Stimulated activated CD8-positive, alpha-beta memory T cell treated with anti-CD3 and anti-CD28 coated beads, Interleukin-2, amount 100 ng/mL, for 48 hours (primary cell): ENCODE measurements around the gene CENPP.

Source experiments
- DNase-seq, 2 donors: peaks; one replicate each; pipeline ENCODE4 v3.0.0-alpha.2; 2020; ENCODE audit warnings: low read depth in 2 of 2

CENPP gene

DNA sequence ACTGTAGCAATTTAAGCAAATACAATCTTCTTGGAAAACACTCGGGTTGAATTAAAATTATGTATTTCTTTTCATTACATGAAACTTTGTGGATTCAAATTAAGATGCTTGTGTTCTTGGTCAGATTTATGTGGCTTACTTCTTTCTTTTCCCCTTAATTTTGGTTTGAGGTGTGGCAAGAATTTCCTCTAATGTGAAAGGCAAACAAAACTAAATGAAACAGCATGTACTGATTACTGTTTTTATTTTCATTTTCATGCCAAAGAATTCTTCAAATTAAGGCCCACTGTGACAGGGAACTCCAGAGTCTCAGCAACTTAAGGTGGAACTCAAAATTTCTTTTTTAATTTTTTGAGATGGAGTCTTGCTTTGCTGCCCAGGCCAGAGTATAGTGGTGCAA, 98.6 kb downstream of the CENPP start, which contains the start of gene OMD:
Gene OMD (minus strand): TSS at position 132 of the 400 bp plus-strand sequence. CDS start 6,913 bp downstream, outside the sequence.
- no peak for DNase-seq

DNA sequence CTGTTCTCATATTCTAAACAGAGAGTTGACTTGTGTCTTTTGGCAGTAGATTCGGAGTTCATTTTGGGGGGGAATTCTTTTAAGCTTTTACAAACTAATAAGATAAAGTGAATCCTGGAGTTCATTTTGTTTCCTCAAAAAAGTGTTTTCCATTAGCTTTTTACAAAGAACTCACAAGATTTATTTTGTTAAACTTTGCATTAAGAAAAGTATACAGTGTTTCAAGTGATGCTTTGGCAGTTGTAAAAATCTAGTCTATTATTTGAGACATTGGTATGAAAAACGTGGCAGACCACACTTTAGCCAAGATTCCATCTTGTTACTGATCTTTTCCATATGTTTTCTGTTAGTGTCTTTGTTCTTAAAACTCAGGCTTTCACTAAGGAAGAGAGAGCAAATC, 99.7 kb downstream of the CENPP start:
- no peak for DNase-seq

DNA sequence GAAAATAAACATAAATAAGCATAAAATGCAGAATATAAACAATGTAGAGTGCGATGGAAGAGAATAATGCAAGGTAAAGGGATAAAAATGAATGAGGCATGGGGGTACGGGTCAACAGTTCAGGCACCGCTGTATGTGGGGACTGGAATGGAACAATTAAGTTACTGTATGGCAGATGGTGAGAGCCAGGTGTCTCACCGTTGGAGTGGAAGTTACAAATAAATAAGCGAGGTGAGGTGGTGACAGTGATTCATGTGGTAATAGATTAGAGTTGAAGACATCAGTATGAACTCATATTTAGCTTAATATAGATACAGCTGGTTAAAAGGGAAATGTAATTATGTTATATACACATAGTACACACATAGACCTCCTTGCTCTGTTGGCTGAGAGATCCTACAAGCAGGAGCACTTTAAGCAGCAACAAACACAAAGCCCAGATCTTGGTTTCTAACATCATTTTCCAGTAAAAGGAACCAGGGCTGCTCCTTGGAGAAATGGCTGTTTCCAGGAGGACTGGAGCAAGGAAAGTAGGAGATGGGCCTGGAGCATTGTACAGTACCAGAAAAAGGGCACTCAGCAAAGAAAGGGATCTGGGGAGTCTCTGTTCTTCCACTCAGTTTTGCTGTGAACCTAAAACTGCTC, 100.9 kb downstream of the CENPP start:
- DNase-seq = no peak

DNA sequence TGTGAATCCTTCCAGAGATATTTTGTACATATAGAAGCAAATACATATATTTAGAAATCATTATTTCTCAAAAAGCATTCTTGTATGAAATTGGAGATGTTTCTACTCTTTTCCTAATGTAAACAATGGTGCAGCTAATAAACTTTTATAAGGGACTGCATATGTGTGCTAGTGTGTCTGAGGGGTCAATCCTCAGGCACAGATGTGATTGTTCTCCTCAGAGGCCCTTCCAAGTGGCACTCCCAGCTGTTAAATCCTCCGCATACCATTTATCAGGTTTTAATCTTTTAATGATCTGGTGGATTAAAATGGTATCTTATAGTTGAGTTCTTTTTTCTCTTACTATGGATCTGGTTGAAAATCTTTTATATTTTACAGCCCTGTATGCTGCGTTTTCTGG, 104.1 kb downstream of the CENPP start:
- DNase-seq = no peak

DNA sequence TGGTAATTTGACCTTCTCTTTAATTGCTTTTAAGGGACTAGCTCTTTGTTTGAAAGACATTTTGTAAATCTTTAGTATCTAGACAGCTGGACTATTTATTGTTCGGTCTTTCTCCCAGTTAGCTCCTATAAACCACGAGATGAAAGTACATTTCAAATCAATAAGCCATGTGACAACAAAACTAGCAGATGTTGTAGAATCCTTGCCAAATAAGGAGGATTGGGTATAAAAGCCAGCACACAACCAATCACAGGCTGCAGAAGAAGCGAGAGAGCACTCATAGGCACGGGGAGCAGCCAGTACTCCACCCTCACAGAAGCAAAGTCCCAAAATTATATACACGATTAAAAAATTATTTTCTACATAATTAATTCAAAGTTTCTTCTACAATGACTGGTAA, 106.6 kb downstream of the CENPP start:
- no peak for DNase-seq

DNA sequence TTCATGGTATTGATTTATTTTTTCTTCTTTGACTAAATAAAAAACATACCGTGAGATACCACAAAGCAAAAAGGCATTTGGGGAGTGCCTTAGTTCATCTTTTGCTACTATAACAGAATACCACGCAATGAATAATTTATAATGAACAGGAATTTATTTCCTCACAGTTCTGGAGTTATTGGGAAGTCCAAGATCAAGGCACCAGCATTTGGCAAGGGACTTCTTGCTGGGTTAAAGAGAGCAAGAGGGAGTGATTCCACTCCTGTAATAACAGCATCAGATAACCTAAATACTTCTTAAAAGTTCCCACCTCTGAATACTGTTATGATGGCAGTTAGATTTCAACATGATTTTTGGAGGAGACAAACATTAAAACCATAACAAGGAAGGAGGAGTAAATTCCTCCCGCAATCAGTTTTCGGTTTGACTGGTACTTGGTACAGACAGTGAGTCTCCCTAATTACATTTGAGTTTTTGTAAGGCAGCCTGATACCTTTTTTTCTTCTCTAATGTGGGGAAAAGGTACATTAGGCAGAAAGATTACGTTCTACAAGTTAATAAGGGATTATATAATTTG, 107.3 kb downstream of the CENPP start:
- DNase-seq = no peak

DNA sequence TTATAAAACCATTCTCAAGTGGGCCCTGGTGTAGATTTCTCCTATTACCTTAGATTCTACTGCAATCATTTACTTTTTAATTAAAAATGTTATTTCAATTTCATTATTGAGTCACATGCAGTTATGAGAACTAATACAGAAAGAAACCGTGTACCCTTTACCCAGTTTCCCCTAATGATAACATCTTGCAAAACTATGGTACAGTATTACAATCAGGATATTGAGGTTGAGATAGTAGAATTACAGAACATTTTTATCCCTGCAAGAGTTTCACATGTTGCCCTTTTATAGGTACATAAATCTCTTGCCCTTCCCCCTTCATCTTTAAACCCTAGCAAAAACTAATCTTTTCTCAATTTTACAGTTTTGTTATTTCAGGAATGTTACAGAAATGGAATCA, 109.5 kb downstream of the CENPP start:
- no peak for DNase-seq

DNA sequence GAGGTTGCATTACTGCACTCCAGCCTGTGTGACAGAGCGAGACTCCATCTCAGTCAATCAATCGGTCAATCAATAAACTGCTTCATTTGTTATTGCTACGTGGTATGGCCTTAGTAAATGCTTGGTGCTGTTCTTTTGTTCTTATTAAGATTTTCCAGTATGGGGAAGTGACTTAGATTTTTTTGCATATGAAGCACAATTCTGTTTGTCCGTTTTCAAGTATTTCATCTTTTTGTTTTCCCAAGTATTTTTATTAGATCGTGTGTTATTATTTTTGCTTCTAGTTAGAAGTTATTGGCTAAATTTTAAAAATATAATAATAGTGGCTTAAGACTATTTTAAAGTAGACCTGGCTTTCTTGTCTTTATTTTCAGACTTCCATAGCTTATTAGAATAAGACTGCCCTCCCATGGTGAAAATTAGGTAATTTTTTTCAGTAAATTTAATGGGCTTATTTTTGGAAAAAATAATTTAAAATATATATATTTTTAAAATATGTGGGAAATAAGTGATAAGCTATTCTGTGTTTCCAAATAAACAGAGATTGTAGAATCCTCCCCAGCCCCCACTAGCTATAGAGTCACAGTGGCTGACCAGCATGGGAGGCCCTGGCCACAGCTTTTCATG, 113.3 kb downstream of the CENPP start:
- no peak for DNase-seq

DNA sequence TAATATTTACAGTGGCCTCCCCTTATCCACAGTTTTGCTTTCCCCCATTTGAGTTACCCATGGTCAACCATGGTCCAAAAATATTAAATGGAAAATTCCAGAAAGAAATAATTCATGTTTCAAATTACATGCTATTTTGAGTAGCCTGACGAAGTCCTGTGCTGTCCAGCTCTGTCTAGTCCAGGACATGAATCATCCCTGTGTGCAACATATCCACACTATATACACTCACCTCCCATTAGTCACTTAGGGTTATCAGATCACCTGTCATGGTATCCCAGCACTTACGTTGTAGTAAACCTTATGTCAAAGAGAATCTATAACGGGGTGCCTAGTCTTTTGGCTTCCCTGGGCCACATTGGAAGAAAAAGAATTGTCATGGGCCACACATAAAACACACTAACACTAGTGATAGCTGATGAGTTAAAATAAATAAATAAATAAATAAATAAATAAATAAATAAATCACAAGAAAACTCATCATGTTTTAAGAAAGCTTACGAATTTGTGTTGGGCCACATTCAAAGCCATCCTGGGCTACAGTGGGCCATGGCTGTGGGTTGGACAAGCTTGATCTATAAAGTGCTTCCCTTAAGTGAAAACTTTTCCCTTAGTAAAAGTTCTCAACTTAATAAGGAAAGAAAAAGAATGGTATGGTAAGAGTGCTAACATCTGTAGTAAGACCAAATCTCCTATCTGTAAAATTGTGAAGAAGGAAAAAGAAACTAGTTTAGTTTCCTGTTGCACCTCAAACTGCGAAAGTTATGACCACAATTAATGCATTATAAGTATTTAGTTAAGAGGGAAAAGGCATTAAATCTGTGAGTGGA, 114.4 kb downstream of the CENPP start:
- no peak for DNase-seq

DNA sequence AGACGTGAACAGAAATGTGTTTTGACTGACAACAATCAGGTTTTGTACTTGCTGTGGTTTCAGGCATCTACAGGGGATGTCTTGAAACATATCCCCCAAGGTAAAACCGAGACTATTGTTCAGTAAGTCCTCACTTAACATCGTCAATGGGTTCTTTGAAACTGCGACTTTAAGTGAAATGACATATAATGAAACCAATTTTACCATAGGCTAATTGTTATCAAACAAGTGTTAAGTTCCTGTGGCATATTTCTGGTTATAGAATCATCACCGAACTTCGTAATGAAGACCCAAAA, 114.9 kb downstream of the CENPP start:
- DNase-seq = no peak

DNA sequence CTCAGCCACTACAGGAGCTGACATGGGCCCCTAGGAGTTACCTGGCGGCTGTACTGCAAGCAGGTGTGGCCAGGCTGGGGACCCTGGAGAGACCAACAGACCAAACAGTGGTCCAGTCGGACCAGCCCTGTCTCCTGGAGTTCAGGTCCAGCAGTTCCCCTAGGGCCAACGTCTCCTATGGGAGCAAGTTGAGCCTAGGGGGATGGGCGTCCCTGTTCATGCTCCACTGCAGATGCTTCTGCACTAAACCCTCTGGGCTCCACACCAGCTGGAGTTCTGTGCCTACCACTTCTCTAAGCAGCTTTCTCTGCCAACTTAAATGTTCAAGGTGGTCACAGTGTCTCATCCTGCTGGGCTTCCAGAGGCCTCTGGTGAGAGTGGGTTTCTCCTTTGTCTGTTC, 119.1 kb downstream of the CENPP start:
- DNase-seq = no peak

DNA sequence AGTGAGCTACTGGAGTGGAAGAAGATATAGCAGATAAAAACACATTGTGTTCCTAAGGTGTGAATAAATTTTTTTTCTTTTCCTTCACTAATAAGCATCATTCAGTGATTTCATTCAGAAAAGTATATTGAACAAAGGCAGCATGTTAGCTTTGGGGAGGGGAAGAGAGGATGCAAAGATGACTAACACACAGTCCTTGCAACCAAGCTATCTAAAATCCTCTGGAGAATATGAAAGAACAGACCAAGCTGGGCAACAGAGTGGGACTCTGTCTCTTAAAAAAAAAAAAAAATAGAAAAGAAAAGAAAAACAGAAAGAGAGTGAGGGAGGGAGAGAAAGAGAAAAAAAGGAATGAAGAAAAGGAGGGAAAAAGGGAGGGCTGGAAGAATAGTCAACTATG, 120.8 kb downstream of the CENPP start:
- DNase-seq = no peak

DNA sequence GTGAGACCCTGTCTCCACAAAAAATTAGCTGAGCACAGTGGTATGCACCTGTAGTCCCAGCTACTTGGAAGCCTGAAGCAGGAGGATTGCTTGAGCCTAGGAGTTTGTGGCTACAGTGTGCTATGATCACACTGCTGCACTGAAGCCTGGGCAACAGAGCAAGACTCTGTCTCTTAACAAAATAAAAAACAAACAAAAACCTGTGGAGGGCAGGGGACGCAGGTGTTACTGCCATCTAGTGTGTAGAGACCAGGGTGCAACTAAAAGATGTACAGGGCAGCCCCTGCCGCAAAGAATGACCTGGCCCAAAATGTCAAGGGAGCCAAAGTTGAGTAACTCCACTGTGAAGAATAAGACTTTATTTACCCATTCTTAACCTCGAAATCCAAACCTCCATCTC, 129.5 kb downstream of the CENPP start:
- DNase-seq = no peak

DNA sequence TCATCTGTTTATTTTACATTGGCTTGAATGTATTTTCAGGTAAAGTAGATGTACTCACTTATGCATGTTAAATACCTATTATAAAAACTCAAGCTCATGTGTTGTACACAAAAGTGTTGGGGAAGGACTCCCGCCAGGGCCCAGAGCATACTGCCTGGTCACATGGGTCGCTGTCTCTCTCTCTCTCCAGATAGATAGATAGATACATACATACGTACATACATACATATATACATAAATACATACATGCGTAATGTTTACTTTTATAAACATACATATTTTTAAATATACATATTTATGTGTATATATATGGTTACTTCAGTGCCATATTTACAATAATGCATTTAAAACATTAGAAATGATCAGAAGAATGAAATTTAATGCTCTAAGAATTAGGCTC, 131.8 kb downstream of the CENPP start:
- no peak for DNase-seq

DNA sequence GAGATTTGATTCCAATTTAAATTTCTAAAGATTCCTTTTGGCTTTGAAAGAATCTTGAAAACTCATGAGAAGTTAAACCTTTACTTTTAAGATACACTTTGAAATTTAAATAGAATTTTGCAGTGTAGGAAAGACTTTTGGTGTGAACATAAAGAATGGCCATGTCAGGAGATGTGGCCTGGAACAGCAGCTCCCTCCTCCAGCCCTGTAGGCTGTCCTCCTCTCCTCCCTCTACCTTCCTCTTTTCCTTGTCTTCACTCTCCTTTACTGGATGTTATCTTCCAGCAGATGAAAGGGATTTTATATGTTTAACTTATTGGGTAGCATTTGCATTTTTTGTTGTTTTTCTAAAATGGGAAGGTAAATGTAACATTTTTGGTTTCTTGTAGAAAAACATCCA, 137.6 kb downstream of the CENPP start:
- no peak for DNase-seq

DNA sequence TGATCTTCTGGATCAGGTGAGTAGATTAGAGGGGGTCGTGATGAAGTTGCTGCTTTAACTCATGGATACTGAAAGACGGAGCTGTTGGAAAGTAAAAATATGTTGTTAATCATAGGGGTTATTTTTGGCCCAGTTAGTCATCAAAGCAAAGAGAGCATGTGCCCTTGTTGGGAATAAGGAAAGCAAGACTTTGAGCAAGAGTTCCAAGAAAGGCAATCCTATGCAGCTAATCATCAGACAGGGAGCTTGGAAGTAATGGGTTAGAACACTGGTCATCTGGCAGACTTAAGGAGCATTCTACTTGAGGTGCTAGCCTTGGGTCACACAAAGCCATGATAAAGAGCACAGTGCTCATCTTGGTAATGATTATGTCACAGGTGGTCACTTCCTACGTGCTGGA, 138.2 kb downstream of the CENPP start:
- no peak for DNase-seq

DNA sequence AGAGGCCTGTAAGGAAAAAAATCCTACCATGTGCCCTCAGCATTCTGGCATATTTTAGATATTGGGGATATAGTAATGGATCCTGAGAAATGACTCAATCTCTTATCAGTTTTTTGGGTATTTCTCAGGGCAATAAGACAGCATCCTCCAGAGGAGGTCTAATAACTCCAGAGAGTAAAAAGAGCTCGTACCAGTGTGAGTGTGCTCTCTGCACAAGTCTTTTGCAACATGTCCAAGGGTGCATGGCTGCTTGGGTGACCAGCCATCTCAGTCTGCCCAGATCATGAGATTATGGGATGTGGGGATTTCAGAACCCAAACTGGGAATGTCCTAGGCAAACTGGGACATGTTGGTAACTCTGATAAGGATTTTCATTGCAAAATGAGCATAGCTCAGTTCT, 141.3 kb downstream of the CENPP start:
- no peak for DNase-seq

DNA sequence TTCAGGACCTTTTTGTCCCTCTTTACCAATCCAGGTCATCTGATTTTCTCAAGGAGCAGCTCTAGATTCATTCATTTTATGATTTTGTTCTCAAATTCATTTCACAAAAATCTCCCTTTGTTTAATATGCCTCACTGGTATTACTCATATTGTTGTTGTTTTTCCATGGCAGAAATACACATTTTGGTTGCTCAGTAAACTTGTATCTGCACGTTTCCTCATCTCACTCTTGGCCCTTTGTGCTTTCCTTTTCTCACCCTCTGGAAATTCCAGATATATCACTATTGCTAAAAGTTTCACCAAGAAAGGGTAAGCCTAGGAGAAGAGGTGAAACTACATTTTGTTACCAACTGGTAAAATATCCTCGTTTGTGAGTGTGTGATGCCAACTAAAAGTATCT, 141.8 kb downstream of the CENPP start:
- DNase-seq = no peak

DNA sequence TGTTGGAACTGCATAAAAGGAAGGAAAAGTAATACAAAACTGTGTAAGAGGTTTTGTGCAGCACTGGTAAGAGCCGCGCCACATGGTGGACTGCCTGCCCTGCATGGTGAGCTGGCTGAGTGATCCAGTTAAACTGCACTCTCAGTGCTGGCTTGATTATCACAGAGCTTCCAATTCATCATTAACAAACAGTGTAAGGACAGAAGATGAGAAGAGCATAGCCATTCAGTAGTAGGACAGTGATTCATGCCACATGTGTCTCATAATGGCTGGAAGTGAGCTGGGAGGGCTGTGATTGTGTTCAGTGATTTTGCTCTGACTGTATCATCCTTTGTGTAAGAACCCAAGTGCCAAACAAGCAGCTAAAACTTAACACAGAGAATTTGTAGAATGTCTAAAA, 142.5 kb downstream of the CENPP start:
- DNase-seq = no peak

DNA sequence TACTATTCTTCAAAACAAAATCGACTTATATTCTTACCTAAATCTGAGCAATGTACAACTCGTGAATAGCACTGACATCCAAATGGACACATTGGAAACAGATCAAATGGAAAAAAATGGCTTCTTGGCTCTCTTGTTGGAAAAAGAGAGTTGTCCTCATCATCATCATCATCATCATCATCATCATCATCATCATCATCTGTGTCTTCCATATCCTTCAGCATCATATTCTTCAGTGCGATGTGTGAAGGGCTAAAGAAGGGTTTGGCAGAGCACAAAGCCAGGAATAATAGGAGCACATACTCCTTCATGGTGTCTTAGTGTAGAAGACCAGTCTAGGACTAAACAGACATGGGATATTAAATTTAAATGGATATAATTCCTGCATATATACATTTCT, 148.8 kb downstream of the CENPP start:
- DNase-seq = no peak

DNA sequence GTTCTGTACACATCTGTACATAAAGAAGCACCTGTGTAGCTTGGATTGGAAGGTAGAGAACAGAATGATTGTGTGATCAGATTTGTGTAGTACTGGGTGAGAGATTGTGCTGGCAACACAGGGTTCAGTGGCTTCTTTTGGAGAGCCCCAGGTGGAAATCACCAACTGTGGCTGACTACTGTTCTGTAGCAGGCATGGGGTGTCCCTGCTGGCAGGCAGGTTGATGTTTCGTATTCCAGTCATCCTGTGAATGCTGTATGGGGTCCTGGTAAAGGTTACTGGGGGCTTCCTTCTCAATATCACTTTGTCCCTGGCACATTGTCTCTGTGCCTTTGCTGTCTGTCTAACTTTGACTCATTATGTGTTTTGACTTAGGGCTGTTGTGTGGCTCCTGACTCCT, 151.2 kb downstream of the CENPP start:
- DNase-seq = no peak

DNA sequence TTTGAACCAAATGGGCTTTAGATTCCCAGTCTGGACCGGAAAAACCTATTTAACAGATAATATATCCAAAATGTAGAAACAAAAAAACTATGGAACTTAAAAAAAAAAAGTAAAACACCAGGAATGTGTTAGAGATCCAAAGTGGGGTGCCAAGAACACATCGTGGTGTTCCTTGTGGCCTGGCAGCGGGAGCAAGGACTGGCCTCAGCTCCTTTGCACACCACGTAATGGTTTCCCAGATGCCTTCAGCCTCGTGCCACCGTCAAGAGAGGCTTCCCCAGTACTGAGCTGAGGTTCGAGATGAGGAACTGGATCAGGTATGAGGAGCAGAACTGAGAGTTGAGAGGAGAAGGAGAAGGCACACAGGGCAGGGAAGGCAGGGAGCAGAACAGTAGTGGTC, 153.0 kb downstream of the CENPP start:
- no peak for DNase-seq

DNA sequence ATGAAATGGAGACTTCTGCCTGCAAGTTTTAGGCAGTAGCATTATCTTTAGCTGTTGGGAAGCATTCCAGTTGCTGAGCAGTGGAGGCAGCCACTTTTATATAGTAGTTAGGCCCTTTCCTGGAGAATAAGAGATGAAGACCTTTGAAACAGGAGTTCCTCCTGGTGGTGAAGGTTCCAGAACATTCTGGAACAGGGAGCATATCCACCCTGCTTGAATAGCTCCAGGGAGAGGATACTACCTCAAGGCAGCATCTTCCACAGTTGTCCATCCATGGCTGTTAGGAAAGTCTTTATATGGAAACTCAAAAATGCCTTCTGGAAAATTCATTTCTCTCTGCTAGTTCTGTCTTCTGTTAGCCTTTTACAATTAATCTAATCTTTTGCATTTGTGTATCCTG, 153.6 kb downstream of the CENPP start:
- no peak for DNase-seq
